IMR-90 (cell line): Measurements from ENCODE around the gene MBD3L2B. TPM values are rescaled to one million over a fixed set of nuclear protein-coding genes. Genes with fewer than 3 reads are reported as not detected.

Source experiments
- ATAC-seq: fragments of 200-7000 bp; cut with Tn5 transposase; 2 replicates; pipeline ENCODE4 v1.9.1; 2020; ENCODE audit warnings: low read depth, mild to moderate bottlenecking, moderate library complexity
- BruUV-seq: library from RNA; stranded (reverse); fragments of 400-500 nt; replicated peaks from 2 replicates; lab custom pipeline; 2021; lab: Mats Ljungman, UMichigan
- CTCF ChIA-PET: fragments of 300-600 bp; formaldehyde crosslinking; extraction: SDS; loops from one replicate; lab custom pipeline; 2021; ENCODE audit warnings: antibody characterized with exemption; lab: Yijun Ruan, JAX
- POLR2A ChIA-PET: fragments of 300-600 bp; sonication (Branson Sonifier 250); formaldehyde crosslinking; loops from one replicate; lab custom pipeline; 2022; ENCODE audit warnings: antibody characterized with exemption; ENCODE audit not compliant: unreplicated experiment; lab: Charles Lee
- DNase-seq: peaks from one replicate; pipeline ENCODE4 v3.0.0; 2013
- H2AFZ ChIP-seq: replicated peaks from 2 replicates; pipeline ENCODE3; 2013; ENCODE audit warnings: low read length, mild to moderate bottlenecking; ENCODE audit not compliant: poor library complexity
- H2AK5ac ChIP-seq: 2 replicates; pipeline ENCODE4 v1.6.1; 2013; ENCODE audit warnings: low read depth, low read length, inconsistent platforms
- H2AK9ac ChIP-seq: replicated peaks from 2 replicates; pipeline ENCODE3; 2013; ENCODE audit warnings: mild to moderate bottlenecking, low read depth, low read length, moderate library complexity; ENCODE audit not compliant: poor library complexity
- H2BK120ac ChIP-seq: 2 replicates; pipeline ENCODE4 v1.6.1; 2013; ENCODE audit warnings: low read depth, low read length, inconsistent platforms
- H2BK15ac ChIP-seq: 3 replicates; pipeline ENCODE4 v1.6.1; 2013; ENCODE audit warnings: low read depth, low read length, inconsistent platforms
- H2BK20ac ChIP-seq: 2 replicates; pipeline ENCODE4 v1.6.1; 2013; ENCODE audit warnings: low read depth, mild to moderate bottlenecking, inconsistent platforms, low read length, moderate library complexity
- H2BK5ac ChIP-seq: 2 replicates; pipeline ENCODE4 v1.6.1; 2013; ENCODE audit warnings: mild to moderate bottlenecking, low read depth, low read length, inconsistent platforms; ENCODE audit not compliant: poor library complexity, severe bottlenecking
- H3K14ac ChIP-seq: replicated peaks from 2 replicates; pipeline ENCODE4 v1.6.1; 2013; ENCODE audit warnings: low read depth, low read length, inconsistent platforms
- H3K18ac ChIP-seq: 2 replicates; pipeline ENCODE4 v1.6.1; 2013; ENCODE audit warnings: low read depth, low read length, control low read depth
- H3K23ac ChIP-seq: 2 replicates; pipeline ENCODE4 v1.6.1; 2013; ENCODE audit warnings: low read depth, low read length, inconsistent platforms
- H3K27ac ChIP-seq: 2 replicates; pipeline ENCODE4 v1.5.1; 2013; ENCODE audit warnings: mild to moderate bottlenecking, control low read depth, low read length; ENCODE audit not compliant: insufficient read depth
- H3K27me3 ChIP-seq: 2 replicates; pipeline ENCODE4 v1.6.1; 2013; ENCODE audit warnings: low read length; ENCODE audit not compliant: control insufficient read depth, insufficient read depth
- H3K36me3 ChIP-seq: 2 replicates; pipeline ENCODE4 v1.6.1; 2013; ENCODE audit warnings: low read length, mixed read lengths; ENCODE audit not compliant: control insufficient read depth, insufficient read depth
- H3K4ac ChIP-seq: 2 replicates; pipeline ENCODE4 v1.6.1; 2013; ENCODE audit warnings: low read depth, low read length, inconsistent platforms
- H3K4me1 ChIP-seq: 2 replicates; pipeline ENCODE4 v1.6.1; 2013; ENCODE audit warnings: low read length, mixed read lengths; ENCODE audit not compliant: control insufficient read depth, insufficient read depth
- H3K4me2 ChIP-seq: 2 replicates; pipeline ENCODE4 v1.6.1; 2013; ENCODE audit warnings: low read depth, mild to moderate bottlenecking, control low read depth, low read length, moderate library complexity
- H3K4me3 ChIP-seq: 2 replicates; pipeline ENCODE4 v1.5.1; 2013; ENCODE audit warnings: low read depth, mild to moderate bottlenecking, control low read depth, low read length, moderate library complexity; ENCODE audit not compliant: insufficient read depth
- H3K56ac ChIP-seq: 2 replicates; pipeline ENCODE4 v1.6.1; 2013; ENCODE audit warnings: low read length, inconsistent platforms; ENCODE audit not compliant: insufficient read depth; ENCODE audit errors: extremely low read depth
- H3K79me1 ChIP-seq, 2 experiments: 2 replicates each; pipeline ENCODE4 v1.6.1; 2013; ENCODE audit warnings: low read length in 2 of 2, inconsistent platforms in 1 of 2, low read depth in 1 of 2
- H3K9ac ChIP-seq: 2 replicates; pipeline ENCODE4 v1.6.1; 2013; ENCODE audit warnings: low read depth, low read length, control low read depth
- H3K9me1 ChIP-seq: 2 replicates; pipeline ENCODE4 v1.6.1; 2013; ENCODE audit warnings: low read length, inconsistent platforms; ENCODE audit not compliant: insufficient read depth
- H3K9me3 ChIP-seq: 2 replicates; pipeline ENCODE4 v1.6.1; 2013; ENCODE audit warnings: low read length; ENCODE audit not compliant: control insufficient read depth, insufficient read depth
- H4K20me1 ChIP-seq: 2 replicates; pipeline ENCODE4 v1.6.1; 2013; ENCODE audit warnings: low read length, inconsistent platforms; ENCODE audit not compliant: insufficient read depth
- H4K5ac ChIP-seq: 2 replicates; pipeline ENCODE4 v1.6.1; 2013; ENCODE audit warnings: mild to moderate bottlenecking, low read depth, low read length, control low read depth
- H4K8ac ChIP-seq, 2 experiments: 2 replicates each; pipeline ENCODE4 v1.6.1; 2013; ENCODE audit warnings: low read depth in 2 of 2, low read length in 2 of 2, control low read depth in 1 of 2, inconsistent platforms in 1 of 2
- H4K91ac ChIP-seq: 2 replicates; pipeline ENCODE4 v1.6.1; 2013; ENCODE audit warnings: low read depth, low read length, inconsistent platforms; ENCODE audit not compliant: insufficient read depth
- CTCF ChIP-seq: conservative IDR thresholded peaks from 2 replicates; pipeline ENCODE4 v1.5.1; 2012; ENCODE audit warnings: mild to moderate bottlenecking, low read depth, low read length, improper control_type of control experiment
- FOS ChIP-seq: fragments of 150-350 bp; IDR thresholded peaks from 2 replicates; pipeline ENCODE4 v1.6.1; 2016; ENCODE audit warnings: low read depth, low read length
- MAFK ChIP-seq: IDR thresholded peaks from 2 replicates; pipeline ENCODE4 v1.6.1; 2012; ENCODE audit warnings: low read depth, low read length, improper control_type of control experiment
- MAZ ChIP-seq: IDR thresholded peaks from 2 replicates; pipeline ENCODE4 v1.6.1; 2012; ENCODE audit warnings: low read depth, mild to moderate bottlenecking, low read length, improper control_type of control experiment, moderate library complexity, borderline replicate concordance
- MXI1 ChIP-seq: IDR thresholded peaks from 2 replicates; pipeline ENCODE4 v1.6.1; 2012; ENCODE audit warnings: low read depth, mild to moderate bottlenecking, low read length, moderate library complexity, borderline replicate concordance
- POLR2A ChIP-seq: IDR thresholded peaks from 2 replicates; pipeline ENCODE4 v1.6.1; 2012; ENCODE audit warnings: mild to moderate bottlenecking, low read depth, low read length
- RAD21 ChIP-seq: IDR thresholded peaks from 2 replicates; pipeline ENCODE4 v1.6.1; 2012; ENCODE audit warnings: low read length, improper control_type of control experiment
- RCOR1 ChIP-seq: IDR thresholded peaks from 2 replicates; pipeline ENCODE4 v1.6.1; 2012; ENCODE audit warnings: mild to moderate bottlenecking, low read length, improper control_type of control experiment; ENCODE audit not compliant: insufficient replicate concordance
- RFX5 ChIP-seq: IDR thresholded peaks from 2 replicates; pipeline ENCODE4 v1.8.0; 2012; ENCODE audit warnings: low read depth, mild to moderate bottlenecking, low read length, moderate library complexity
- SMC3 ChIP-seq: fragments of 150-350 bp; IDR thresholded peaks from 2 replicates; pipeline ENCODE4 v1.6.1; 2016; ENCODE audit warnings: low read depth, mild to moderate bottlenecking, antibody characterized with exemption, low read length, moderate library complexity
- WGBS, 2 experiments: methylation state at CpG; one replicate each; pipeline versions ENCODE4 v1.1.5 to v1.1.7; 2013; ENCODE audit warnings: missing lambda C conversion rate in 2 of 2; ENCODE audit not compliant: insufficient read length in 1 of 2; ENCODE audit errors: extremely low coverage in 2 of 2; 5-methylcytosine and 5-hydroxymethylcytosine counted together
- dilution Hi-C: fragments of 300-500 bp; cut with HindIII; formaldehyde crosslinking; loops from one replicate; pipeline ENCODE4 v1.14.3; 2018; ENCODE audit warnings: low sequenced_read_pairs; ENCODE audit not compliant: unreplicated experiment
- in situ Hi-C: fragments of 300-500 bp; cut with MboI; formaldehyde crosslinking; loops from 3 replicates; pipeline ENCODE4 v1.14.3; 2019; ENCODE audit warnings: low sequenced_read_pairs, inconsistent platforms, mixed read lengths
- intact Hi-C: fragments of 100-400 bp; cut with micrococcal nuclease; formaldehyde crosslinking; loops from 2 replicates; pipeline ENCODE4 v1.10.0; 2022
- polyA plus RNA-seq, 3 experiments: library from polyadenylated mRNA; depleted of rRNA; stranded (reverse); fragments of >200 nt; gene quantifications; 2 replicates each; pipeline ENCODE4 v1.2.3, GENCODE V29; 2012; ENCODE audit warnings: low replicate concordance in 1 of 3
- total RNA-seq: library from RNA; depleted of rRNA; stranded (reverse); fragments of >200 nt; gene quantifications from 2 replicates; pipeline ENCODE4 v1.2.3, GENCODE V29; 2012
- TF ChIP-seq, protein P1 (sequence below): fragments of 150-350 bp; IDR thresholded peaks from 2 replicates; pipeline ENCODE4 v1.6.1; 2016; ENCODE audit warnings: low read depth, mild to moderate bottlenecking, low read length, moderate library complexity, borderline replicate concordance
- TF ChIP-seq, protein P2 (sequence below): fragments of 150-350 bp; IDR thresholded peaks from 2 replicates; pipeline ENCODE4 v1.6.1; 2017; ENCODE audit warnings: mild to moderate bottlenecking, antibody characterized with exemption, low read length, low read depth

Gene MBD3L2B
- total and polyA plus RNA-seq, 2 of the 4 experiments (the other 2 are of a cell fraction): not detected

DNA sequence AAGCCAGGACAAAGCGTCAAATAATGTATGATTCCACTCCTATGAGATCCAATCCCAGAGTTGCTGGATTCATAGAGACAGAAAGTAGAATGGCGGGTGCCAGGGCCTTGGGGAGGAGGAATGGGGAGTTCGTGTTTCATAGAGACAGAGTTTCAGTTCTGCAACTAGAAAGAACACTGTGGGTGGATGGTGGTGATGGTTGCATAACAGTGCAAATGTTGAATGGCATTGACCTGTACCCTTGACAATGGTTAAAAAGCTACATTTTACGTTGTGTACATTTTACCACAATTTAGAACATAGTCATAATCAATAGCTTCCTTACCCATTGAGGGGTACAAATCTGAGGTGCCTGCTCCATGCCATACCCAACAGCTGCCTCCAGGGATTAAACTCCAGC is 33.4 kb downstream of the MBD3L2B start:
- Histone ChIP-seq H3K14ac (no peak overlapping the region), H2BK120ac (no peak overlapping the region), H3K56ac (no peak overlapping the region), H3K79me1 (no peaks in the 10 kb centered on the region), H3K36me3 (no peaks in the 10 kb centered on the region), H2BK5ac (no peak overlapping the region), H4K20me1 (no peaks in the 10 kb centered on the region), H4K8ac (no peak overlapping the region), H3K4me1 (no peaks in the 10 kb centered on the region), H3K9me1 (no peaks in the 10 kb centered on the region), H3K18ac (no peak overlapping the region), H3K9me3 (peaks cover 28% of the 10 kb centered on the region), H2AFZ (no peak overlapping the region), H3K27me3 (no peaks in the 10 kb centered on the region), H3K23ac (no peak overlapping the region), H3K4me2 (no peak overlapping the region), H2AK5ac (no peak overlapping the region), H2BK15ac (no peak overlapping the region), H3K9ac (no peak overlapping the region), H4K91ac (no peak overlapping the region), H3K27ac (no peak overlapping the region), H2AK9ac (no peak overlapping the region), H3K4ac (no peak overlapping the region), H4K5ac (no peak overlapping the region), H3K4me3 (no peak overlapping the region), H2BK20ac (no peak overlapping the region)
- ChIA-PET CTCF (no interaction called here), POLR2A (no interaction called here)
- ATAC-seq (no peak), DNase-seq (no peak)
- TF ChIP-seq POLR2A (no peak), MAZ (no peak), MXI1 (no peak), FOS (no peak), RAD21 (no peak), MAFK (no peak), SMC3 (no peak), RCOR1 (no peak), CTCF (no peak), RFX5 (no peak)
- TF ChIP-seq, protein P1, sequence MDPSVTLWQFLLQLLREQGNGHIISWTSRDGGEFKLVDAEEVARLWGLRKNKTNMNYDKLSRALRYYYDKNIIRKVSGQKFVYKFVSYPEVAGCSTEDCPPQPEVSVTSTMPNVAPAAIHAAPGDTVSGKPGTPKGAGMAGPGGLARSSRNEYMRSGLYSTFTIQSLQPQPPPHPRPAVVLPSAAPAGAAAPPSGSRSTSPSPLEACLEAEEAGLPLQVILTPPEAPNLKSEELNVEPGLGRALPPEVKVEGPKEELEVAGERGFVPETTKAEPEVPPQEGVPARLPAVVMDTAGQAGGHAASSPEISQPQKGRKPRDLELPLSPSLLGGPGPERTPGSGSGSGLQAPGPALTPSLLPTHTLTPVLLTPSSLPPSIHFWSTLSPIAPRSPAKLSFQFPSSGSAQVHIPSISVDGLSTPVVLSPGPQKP: no peak
- TF ChIP-seq, protein P2, sequence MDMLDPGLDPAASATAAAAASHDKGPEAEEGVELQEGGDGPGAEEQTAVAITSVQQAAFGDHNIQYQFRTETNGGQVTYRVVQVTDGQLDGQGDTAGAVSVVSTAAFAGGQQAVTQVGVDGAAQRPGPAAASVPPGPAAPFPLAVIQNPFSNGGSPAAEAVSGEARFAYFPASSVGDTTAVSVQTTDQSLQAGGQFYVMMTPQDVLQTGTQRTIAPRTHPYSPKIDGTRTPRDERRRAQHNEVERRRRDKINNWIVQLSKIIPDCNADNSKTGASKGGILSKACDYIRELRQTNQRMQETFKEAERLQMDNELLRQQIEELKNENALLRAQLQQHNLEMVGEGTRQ: no peak
- dilution Hi-C loops (no loop called here), intact Hi-C loops (no loop called here), in situ Hi-C loops (no loop called here)
- WGBS, 2 experiments: no CpG with 5 or more reads among the region's 4 CpGs
- no TSS peak for BruUV-seq
